CD4-positive, alpha-beta T cell (primary cell): ENCODE measurements around the gene SENP3. TPM values are rescaled to one million over a fixed set of nuclear protein-coding genes. Genes with fewer than 3 reads are reported as not detected.

ENCODE experiments used
- ATAC-seq: fragments of 200-7000 bp; cut with Tn5 transposase; one replicate; pipeline ENCODE4 v1.10.0; 2022; ENCODE audit warnings: mild to moderate bottlenecking; ENCODE audit not compliant: poor library complexity
- CTCF ChIA-PET: fragments of 350-600 bp; sonication (Branson Sonifier 250); formaldehyde crosslinking; loops from one replicate; lab custom pipeline; 2021; ENCODE audit warnings: antibody characterized with exemption, inconsistent platforms; lab: Charles Lee
- POLR2A ChIA-PET: fragments of 350-600 bp; sonication (Branson Sonifier 250); formaldehyde crosslinking; loops from one replicate; lab custom pipeline; 2021; ENCODE audit warnings: antibody characterized with exemption, inconsistent platforms; lab: Charles Lee
- DNase-seq, 14 experiments: peaks; one replicate each; pipeline ENCODE4 v3.0.0-alpha.2; 2013 to 2020; ENCODE audit warnings: mixed read lengths in 2 of 14
- H3K27ac ChIP-seq, 2 donors: one replicate each; pipeline versions ENCODE4 v1.5.1 to v1.7.0; 2013; ENCODE audit warnings: low read length in 2 of 2, low read depth in 1 of 2, mild to moderate bottlenecking in 1 of 2
- H3K27me3 ChIP-seq, 2 experiments: 1 replicate in 1 of 2; 2 replicates in 1 of 2; pipeline versions ENCODE4 v1.6.1 to v1.7.0; 2013; ENCODE audit warnings: low read length in 2 of 2, control low read depth in 1 of 2, mild to moderate bottlenecking in 1 of 2, moderate library complexity in 1 of 2; ENCODE audit not compliant: insufficient read depth in 2 of 2, control insufficient read depth in 1 of 2
- H3K36me3 ChIP-seq: one replicate; pipeline ENCODE4 v1.6.1; 2013; ENCODE audit warnings: low read length, control low read depth; ENCODE audit not compliant: insufficient read depth
- H3K4me1 ChIP-seq: one replicate; pipeline ENCODE4 v1.6.1; 2013; ENCODE audit warnings: low read length, control low read depth; ENCODE audit not compliant: insufficient read depth
- H3K4me3 ChIP-seq: one replicate; pipeline ENCODE4 v1.5.1; 2013; ENCODE audit warnings: mild to moderate bottlenecking, low read length, moderate library complexity
- H3K9me3 ChIP-seq, 2 experiments: 1 replicate in 1 of 2; 2 replicates in 1 of 2; pipeline versions ENCODE4 v1.6.1 to v1.7.0; 2013; ENCODE audit warnings: low read length in 2 of 2, mild to moderate bottlenecking in 2 of 2, control low read depth in 1 of 2, moderate library complexity in 1 of 2; ENCODE audit not compliant: control insufficient read depth in 1 of 2, insufficient read depth in 1 of 2
- H3K27ac Mint-ChIP-seq: one replicate; pipeline ENCODE4 v1.8.0; 2020; ENCODE audit warnings: mixed read lengths
- H3K27me3 Mint-ChIP-seq: one replicate; pipeline ENCODE4 v1.8.0; 2021; ENCODE audit warnings: mixed read lengths
- H3K36me3 Mint-ChIP-seq: one replicate; pipeline ENCODE4 v1.8.0; 2021; ENCODE audit warnings: low read depth, mixed read lengths
- H3K4me1 Mint-ChIP-seq: one replicate; pipeline ENCODE4 v1.8.0; 2021; ENCODE audit warnings: low read depth, mixed read lengths
- H3K4me3 Mint-ChIP-seq: one replicate; pipeline ENCODE4 v1.8.0; 2020; ENCODE audit warnings: mild to moderate bottlenecking, mixed read lengths
- H3K9me3 Mint-ChIP-seq: one replicate; pipeline ENCODE4 v1.8.0; 2020; ENCODE audit warnings: mixed read lengths
- intact Hi-C, 2 experiments: fragments of 100-400 bp; cut with DNase I in 1 of 2; cut with micrococcal nuclease in 1 of 2; formaldehyde crosslinking; loops; one replicate each; pipeline versions ENCODE4 v1.15.1 to v1.9.0; 2023 to 2025; cut with DNase I, micrococcal nuclease
- total RNA-seq, 174 experiments: library from RNA in 2 of 174; stranded (reverse) in 2 of 174; gene quantifications; one replicate each; pipeline ENCODE4 v1.2.3 and lab custom pipeline; 2021 to 2026
- TF ChIP-seq, protein P1 (sequence below): fragments of 200-600 bp; IDR thresholded peaks from one replicate; pipeline ENCODE4 v1.8.0; 2022; ENCODE audit warnings: antibody characterized with exemption, mild to moderate bottlenecking

Gene SENP3
- total RNA-seq, 2 experiments from 2014 or later = 27.7 to 28.9 TPM

GRCh38 chr17:7569571-7569970, 7.9 kb downstream of the SENP3 start:
- Histone ChIP-seq H3K4me1 (peaks cover 20% of the 10 kb centered on the region), H3K9me3 (no peaks in the 10 kb centered on the region), H3K27me3 (no peaks in the 10 kb centered on the region), H3K27ac (no peak overlapping the region), H3K36me3 (peaks cover 64% of the 10 kb centered on the region), H3K4me3 (no peak overlapping the region)
- POLR2A ChIA-PET = interaction anchor here (1.2 to 6.4 kb wide), 2 partner anchors 14 to 118 kb away, joined by 6 to 87 read pairs; partner anchors contain the start of genes MPDU1, TP53 and WRAP53
- CTCF ChIA-PET = interaction anchor here (2.3 to 2.4 kb wide), 2 partner anchors 9 to 20 kb away, joined by 6 to 8 read pairs; partner anchors contain the start of gene SENP3
- ATAC-seq (no peak), DNase-seq (no peak)
- no peaks in the 10 kb centered on the region for H3K9me3 Mint-ChIP-seq
- TF ChIP-seq, protein P1, sequence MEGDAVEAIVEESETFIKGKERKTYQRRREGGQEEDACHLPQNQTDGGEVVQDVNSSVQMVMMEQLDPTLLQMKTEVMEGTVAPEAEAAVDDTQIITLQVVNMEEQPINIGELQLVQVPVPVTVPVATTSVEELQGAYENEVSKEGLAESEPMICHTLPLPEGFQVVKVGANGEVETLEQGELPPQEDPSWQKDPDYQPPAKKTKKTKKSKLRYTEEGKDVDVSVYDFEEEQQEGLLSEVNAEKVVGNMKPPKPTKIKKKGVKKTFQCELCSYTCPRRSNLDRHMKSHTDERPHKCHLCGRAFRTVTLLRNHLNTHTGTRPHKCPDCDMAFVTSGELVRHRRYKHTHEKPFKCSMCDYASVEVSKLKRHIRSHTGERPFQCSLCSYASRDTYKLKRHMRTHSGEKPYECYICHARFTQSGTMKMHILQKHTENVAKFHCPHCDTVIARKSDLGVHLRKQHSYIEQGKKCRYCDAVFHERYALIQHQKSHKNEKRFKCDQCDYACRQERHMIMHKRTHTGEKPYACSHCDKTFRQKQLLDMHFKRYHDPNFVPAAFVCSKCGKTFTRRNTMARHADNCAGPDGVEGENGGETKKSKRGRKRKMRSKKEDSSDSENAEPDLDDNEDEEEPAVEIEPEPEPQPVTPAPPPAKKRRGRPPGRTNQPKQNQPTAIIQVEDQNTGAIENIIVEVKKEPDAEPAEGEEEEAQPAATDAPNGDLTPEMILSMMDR = no peak
- intact Hi-C loops = no loop called here
- H3K36me3 Mint-ChIP-seq = peaks cover 79% of the 10 kb centered on the region
- peaks cover 3% of the 10 kb centered on the region for H3K27me3 Mint-ChIP-seq
- H3K4me3 Mint-ChIP-seq = no peak overlapping the region
- peaks cover 24% of the 10 kb centered on the region for H3K4me1 Mint-ChIP-seq
- H3K27ac Mint-ChIP-seq = no peak overlapping the region

GRCh38 chr17:7570351-7570750, 8.6 kb downstream of the SENP3 start:
- H3K36me3 Mint-ChIP-seq = peaks cover 79% of the 10 kb centered on the region
- peak overlapping the region; percentile 22 for H3K4me3 Mint-ChIP-seq
- H3K4me1 Mint-ChIP-seq = peaks cover 32% of the 10 kb centered on the region
- TF ChIP-seq, protein P1 = no peak
- intact Hi-C loops = loop anchor here in 1 of 2 experiments (5.0 kb wide), 1 partner anchor 272 kb away; no protein-coding TSS in a partner anchor
- ChIA-PET POLR2A (interaction anchor here (1.2 to 6.4 kb wide), 4 partner anchors 13 to 234 kb away, joined by 5 to 143 read pairs (median 46); partner anchors contain the start of genes ACAP1, MPDU1, TP53 and WRAP53), CTCF (interaction anchor here (2.3 to 2.4 kb wide), 2 partner anchors 9 to 19 kb away, joined by 6 to 8 read pairs; partner anchors contain the start of gene SENP3)
- peaks cover 28% of the 10 kb centered on the region for H3K4me1 ChIP-seq
- no peak overlapping the region for H3K27ac Mint-ChIP-seq
- ATAC-seq (no peak), DNase-seq (no peak)
- no peaks in the 10 kb centered on the region for H3K27me3 ChIP-seq
- H3K4me3 ChIP-seq = no peak overlapping the region
- H3K27me3 Mint-ChIP-seq = peaks cover 3% of the 10 kb centered on the region
- H3K9me3 ChIP-seq = no peaks in the 10 kb centered on the region
- no peaks in the 10 kb centered on the region for H3K9me3 Mint-ChIP-seq
- no peak overlapping the region for H3K27ac ChIP-seq
- peaks cover 64% of the 10 kb centered on the region for H3K36me3 ChIP-seq

DNA sequence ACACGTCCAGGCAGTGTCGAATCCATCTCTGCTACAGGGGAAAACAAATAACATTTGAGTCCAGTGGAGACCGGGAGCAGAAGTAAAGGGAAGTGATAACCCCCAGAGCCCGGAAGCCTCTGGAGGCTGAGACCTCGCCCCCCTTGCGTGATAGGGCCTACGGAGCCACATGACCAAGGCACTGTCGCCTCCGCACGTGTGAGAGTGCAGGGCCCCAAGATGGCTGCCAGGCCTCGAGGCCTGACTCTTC, 10.5 kb downstream of the SENP3 start:
- CTCF ChIA-PET = interaction anchor here (0.7 to 2.4 kb wide), 3 partner anchors 11 to 12 kb away, joined by 3 to 9 read pairs (median 4); partner anchors contain the start of genes MPDU1 and SENP3

More for the DNA sequence above, 10.5 kb downstream of the SENP3 start:
- Mint-ChIP-seq H3K9me3 (no peaks in the 10 kb centered on the region), H3K27ac (peak overlapping the region; percentile 99), H3K27me3 (peaks cover 3% of the 10 kb centered on the region), H3K4me1 (peaks cover 49% of the 10 kb centered on the region), H3K4me3 (peak overlapping the region; percentile 99), H3K36me3 (peaks cover 85% of the 10 kb centered on the region)
- Histone ChIP-seq H3K27me3 (no peaks in the 10 kb centered on the region), H3K36me3 (peaks cover 66% of the 10 kb centered on the region), H3K4me1 (peaks cover 45% of the 10 kb centered on the region), H3K27ac (peak overlapping the region; percentile 76 to 96), H3K9me3 (no peaks in the 10 kb centered on the region), H3K4me3 (peak overlapping the region; percentile 100)
- POLR2A ChIA-PET = interaction anchor here (0.6 to 7.0 kb wide), 8 partner anchors 10 to 243 kb away, joined by 3 to 143 read pairs (median 14); partner anchors contain the start of genes FXR2, MPDU1, NEURL4 and POLR2A
- TF ChIP-seq, protein P1 = no peak
- DNase-seq (no peak), ATAC-seq (no peak)
- intact Hi-C loops = loop anchor here (1.0 to 5.0 kb wide), 6 partner anchors 11 to 270 kb away; partner anchors contain the start of genes FXR2 (in 2 of the 2), SENP3 (in 2 of the 2), EIF5A (in 1 of the 2) and MPDU1 (in 1 of the 2)
